Uterus (tissue), 2 donors: ENCODE measurements around the gene SLC6A7.

Experiments used
- POLR2A ChIP-seq, 2 donors: fragments of 450-650 bp; IDR thresholded peaks; one replicate each; pipeline ENCODE4 v1.6.1; 2016; ENCODE audit warnings: antibody characterized with exemption in 2 of 2, mild to moderate bottlenecking in 1 of 2, moderate library complexity in 1 of 2
- TF ChIP-seq, protein P1 (sequence below), 4 experiments: fragments of 200-600 bp in 2 of 4; fragments of 450-650 bp in 2 of 4; sonication (generic) in 2 of 4; IDR thresholded peaks; one replicate each; pipeline ENCODE4 v1.5.1; 2016 to 2019; ENCODE audit warnings: antibody characterized with exemption in 4 of 4, mild to moderate bottlenecking in 2 of 4, moderate library complexity in 1 of 4

DNA sequence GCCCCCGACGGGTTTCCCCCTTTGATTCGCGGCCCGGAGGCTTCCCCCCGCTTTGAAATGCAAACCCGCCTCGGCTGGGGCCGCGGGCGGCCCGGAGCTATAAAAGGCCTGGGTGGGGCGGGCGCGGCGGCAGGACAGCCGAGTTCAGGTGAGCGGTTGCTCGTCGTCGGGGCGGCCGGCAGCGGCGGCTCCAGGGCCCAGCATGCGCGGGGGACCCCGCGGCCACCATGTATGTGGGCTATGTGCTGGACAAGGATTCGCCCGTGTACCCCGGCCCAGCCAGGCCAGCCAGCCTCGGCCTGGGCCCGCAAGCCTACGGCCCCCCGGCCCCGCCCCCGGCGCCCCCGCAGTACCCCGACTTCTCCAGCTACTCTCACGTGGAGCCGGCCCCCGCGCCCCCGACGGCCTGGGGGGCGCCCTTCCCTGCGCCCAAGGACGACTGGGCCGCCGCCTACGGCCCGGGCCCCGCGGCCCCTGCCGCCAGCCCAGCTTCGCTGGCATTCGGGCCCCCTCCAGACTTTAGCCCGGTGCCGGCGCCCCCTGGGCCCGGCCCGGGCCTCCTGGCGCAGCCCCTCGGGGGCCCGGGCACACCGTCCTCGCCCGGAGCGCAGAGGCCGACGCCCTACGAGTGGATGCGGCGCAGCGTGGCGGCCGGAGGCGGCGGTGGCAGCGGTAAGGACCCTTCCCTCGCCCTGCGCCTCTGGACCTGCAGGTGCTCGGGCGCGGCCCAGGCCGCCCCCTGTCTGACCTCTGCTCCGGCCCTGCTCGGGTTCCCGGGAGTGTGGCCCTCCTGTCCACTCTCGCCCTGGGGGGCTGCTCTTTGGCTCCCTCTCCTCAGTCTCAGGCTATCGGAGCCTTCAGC is 23.0 kb upstream of the SLC6A7 start, which contains the start of gene CDX1:
- TF ChIP-seq, protein P1, sequence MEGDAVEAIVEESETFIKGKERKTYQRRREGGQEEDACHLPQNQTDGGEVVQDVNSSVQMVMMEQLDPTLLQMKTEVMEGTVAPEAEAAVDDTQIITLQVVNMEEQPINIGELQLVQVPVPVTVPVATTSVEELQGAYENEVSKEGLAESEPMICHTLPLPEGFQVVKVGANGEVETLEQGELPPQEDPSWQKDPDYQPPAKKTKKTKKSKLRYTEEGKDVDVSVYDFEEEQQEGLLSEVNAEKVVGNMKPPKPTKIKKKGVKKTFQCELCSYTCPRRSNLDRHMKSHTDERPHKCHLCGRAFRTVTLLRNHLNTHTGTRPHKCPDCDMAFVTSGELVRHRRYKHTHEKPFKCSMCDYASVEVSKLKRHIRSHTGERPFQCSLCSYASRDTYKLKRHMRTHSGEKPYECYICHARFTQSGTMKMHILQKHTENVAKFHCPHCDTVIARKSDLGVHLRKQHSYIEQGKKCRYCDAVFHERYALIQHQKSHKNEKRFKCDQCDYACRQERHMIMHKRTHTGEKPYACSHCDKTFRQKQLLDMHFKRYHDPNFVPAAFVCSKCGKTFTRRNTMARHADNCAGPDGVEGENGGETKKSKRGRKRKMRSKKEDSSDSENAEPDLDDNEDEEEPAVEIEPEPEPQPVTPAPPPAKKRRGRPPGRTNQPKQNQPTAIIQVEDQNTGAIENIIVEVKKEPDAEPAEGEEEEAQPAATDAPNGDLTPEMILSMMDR (IDR thresholded peaks at IDR 0.05), result no peak
- TF ChIP-seq POLR2A (IDR thresholded peaks at IDR 0.05), result no peak
